H9 (cell line): ENCODE data around the gene CAGE1. TPM values are rescaled to one million over a fixed set of nuclear protein-coding genes. Genes with fewer than 3 reads are reported as not detected.

Experiments
- DNase-seq: peaks from one replicate; pipeline ENCODE4 v3.0.0-alpha.2; 2017
- H2AFZ ChIP-seq: one replicate; pipeline ENCODE4 v1.6.1; 2013; ENCODE audit warnings: mild to moderate bottlenecking, low read length, control low read depth, moderate library complexity
- H2AK5ac ChIP-seq: 2 replicates; pipeline ENCODE4 v1.6.1; 2013; ENCODE audit warnings: low read length, control low read depth, mixed read lengths; ENCODE audit not compliant: insufficient read length
- H2BK120ac ChIP-seq: one replicate; pipeline ENCODE4 v1.6.1; 2013; ENCODE audit warnings: low read depth, mild to moderate bottlenecking, low read length, control low read depth, inconsistent platforms; ENCODE audit not compliant: poor library complexity, severe bottlenecking
- H2BK12ac ChIP-seq: 2 replicates; pipeline ENCODE4 v1.6.1; 2013; ENCODE audit warnings: low read length, control low read depth, mixed read lengths, low read depth; ENCODE audit not compliant: insufficient read length
- H2BK15ac ChIP-seq: 2 replicates; pipeline ENCODE4 v1.6.1; 2013; ENCODE audit warnings: low read depth, low read length, control low read depth
- H2BK20ac ChIP-seq: one replicate; pipeline ENCODE4 v1.6.1; 2013; ENCODE audit warnings: low read depth, mild to moderate bottlenecking, low read length, control low read depth, inconsistent platforms; ENCODE audit not compliant: poor library complexity, severe bottlenecking
- H2BK5ac ChIP-seq: 2 replicates; pipeline ENCODE4 v1.6.1; 2013; ENCODE audit warnings: low read length, control low read depth, mixed read lengths; ENCODE audit not compliant: insufficient read length
- H3K14ac ChIP-seq: 2 replicates; pipeline ENCODE4 v1.6.1; 2013; ENCODE audit warnings: low read length, control low read depth; ENCODE audit not compliant: insufficient read depth
- H3K18ac ChIP-seq: 2 replicates; pipeline ENCODE4 v1.6.1; 2013; ENCODE audit warnings: low read depth, mild to moderate bottlenecking, mixed read lengths, low read length, control low read depth; ENCODE audit not compliant: insufficient read length
- H3K23ac ChIP-seq: 2 replicates; pipeline ENCODE4 v1.6.1; 2013; ENCODE audit warnings: low read length, control low read depth, mixed read lengths, low read depth; ENCODE audit not compliant: insufficient read length
- H3K23me2 ChIP-seq: 2 replicates; pipeline ENCODE4 v1.6.1; 2013; ENCODE audit warnings: low read depth, mild to moderate bottlenecking, mixed read lengths, low read length, control low read depth; ENCODE audit not compliant: insufficient read length, poor library complexity, severe bottlenecking
- H3K27ac ChIP-seq: 2 replicates; pipeline ENCODE4 v1.5.1; 2013; ENCODE audit warnings: low read length, control low read depth, mixed read lengths, low read depth; ENCODE audit not compliant: insufficient read length
- H3K27me3 ChIP-seq: 2 replicates; pipeline ENCODE4 v1.6.1; 2013; ENCODE audit warnings: low read length, control low read depth, inconsistent platforms; ENCODE audit not compliant: insufficient read depth
- H3K4ac ChIP-seq: 2 replicates; pipeline ENCODE4 v1.6.1; 2013; ENCODE audit warnings: low read depth, mild to moderate bottlenecking, control low read depth, inconsistent platforms, low read length, moderate library complexity
- H3K4me1 ChIP-seq: 2 replicates; pipeline ENCODE4 v1.6.1; 2013; ENCODE audit warnings: low read length, control low read depth, inconsistent platforms; ENCODE audit not compliant: insufficient read depth
- H3K4me2 ChIP-seq: 2 replicates; pipeline ENCODE4 v1.6.1; 2013; ENCODE audit warnings: low read length, control low read depth, mixed read lengths; ENCODE audit not compliant: insufficient read length, insufficient read depth
- H3K56ac ChIP-seq: 2 replicates; pipeline ENCODE4 v1.6.1; 2013; ENCODE audit warnings: low read depth, mild to moderate bottlenecking, mixed read lengths, low read length, control low read depth; ENCODE audit not compliant: insufficient read length
- H3K79me1 ChIP-seq: 2 replicates; pipeline ENCODE4 v1.6.1; 2013; ENCODE audit warnings: low read depth, mild to moderate bottlenecking, moderate library complexity, low read length, control low read depth, inconsistent platforms; ENCODE audit not compliant: insufficient read depth, poor library complexity, severe bottlenecking
- H3K79me2 ChIP-seq: 2 replicates; pipeline ENCODE4 v1.6.1; 2013; ENCODE audit warnings: low read length, control low read depth, inconsistent platforms; ENCODE audit not compliant: insufficient read depth
- H3K9ac ChIP-seq: 2 replicates; pipeline ENCODE4 v1.6.1; 2013; ENCODE audit warnings: low read length, control low read depth, mixed read lengths; ENCODE audit not compliant: insufficient read length; ENCODE audit errors: extremely low read depth
- H3K9me3 ChIP-seq: one replicate; pipeline ENCODE4 v1.6.1; 2013; ENCODE audit warnings: low read depth, low read length, inconsistent platforms; ENCODE audit not compliant: control insufficient read depth
- H3T11ph ChIP-seq: one replicate; pipeline ENCODE4 v1.6.1; 2013; ENCODE audit warnings: mild to moderate bottlenecking, low read length, control low read depth, inconsistent platforms
- H4K20me1 ChIP-seq: one replicate; pipeline ENCODE4 v1.6.1; 2013; ENCODE audit not compliant: control insufficient read depth, insufficient read length, insufficient read depth
- H4K5ac ChIP-seq: 2 replicates; pipeline ENCODE4 v1.6.1; 2013; ENCODE audit warnings: low read depth, mild to moderate bottlenecking, mixed read lengths, low read length, control low read depth; ENCODE audit not compliant: insufficient read length
- H4K8ac ChIP-seq: replicated peaks from 2 replicates; pipeline ENCODE4 v1.6.1; 2013; ENCODE audit warnings: low read length, control low read depth, mixed read lengths, low read depth; ENCODE audit not compliant: insufficient read length
- H4K91ac ChIP-seq: 2 replicates; pipeline ENCODE4 v1.6.1; 2013; ENCODE audit warnings: low read depth, mild to moderate bottlenecking, moderate library complexity, mixed read lengths, low read length, control low read depth; ENCODE audit not compliant: insufficient read length
- H3K27ac Mint-ChIP-seq, 3 experiments: 2 replicates in 2 of 3; 3 replicates in 1 of 3; pipeline ENCODE4 v1.8.0; 2020 to 2021; ENCODE audit warnings: mixed read lengths in 3 of 3, mild to moderate bottlenecking in 1 of 3, moderate library complexity in 1 of 3
- H3K27me3 Mint-ChIP-seq: 2 replicates; pipeline ENCODE4 v1.8.0; 2021; ENCODE audit warnings: low read depth, mild to moderate bottlenecking, moderate library complexity, mixed read lengths
- H3K36me3 Mint-ChIP-seq, 3 experiments: 2 replicates in 2 of 3; 3 replicates in 1 of 3; pipeline ENCODE4 v1.8.0; 2020 to 2021; ENCODE audit warnings: low read depth in 3 of 3, mixed read lengths in 3 of 3; ENCODE audit not compliant: insufficient read depth in 1 of 3
- H3K4me1 Mint-ChIP-seq, 2 experiments: 2 replicates each; pipeline ENCODE4 v1.8.0; 2020; ENCODE audit warnings: mixed read lengths in 2 of 2
- H3K4me3 Mint-ChIP-seq, 2 experiments: 2 replicates in 1 of 2; 3 replicates in 1 of 2; pipeline ENCODE4 v1.8.0; 2020 to 2021; ENCODE audit warnings: mild to moderate bottlenecking in 2 of 2, mixed read lengths in 2 of 2, moderate library complexity in 1 of 2
- H3K9me3 Mint-ChIP-seq, 2 experiments: 2 replicates in 1 of 2; 3 replicates in 1 of 2; pipeline ENCODE4 v1.8.0; 2020; ENCODE audit warnings: mild to moderate bottlenecking in 2 of 2, mixed read lengths in 2 of 2, moderate library complexity in 1 of 2
- WGBS: extraction: QIAGEN DNeasy Blood & Tissue Kit; methylation state at CpG from one replicate; pipeline ENCODE4 v1.1.7; 2013; ENCODE audit warnings: missing lambda C conversion rate, low lambda C conversion rate, mixed read lengths; ENCODE audit not compliant: insufficient read length; ENCODE audit errors: extremely low coverage; 5-methylcytosine and 5-hydroxymethylcytosine counted together
- long read RNA-seq: library from polyadenylated mRNA; unstranded; transcript quantifications from one replicate; pipeline ENCODE4 v2.0.0, GENCODE V29; 2020
- total RNA-seq: library from RNA; stranded (reverse); gene quantifications from 2 replicates; pipeline ENCODE4 v1.2.1, GENCODE V29; 2021
- TF ChIP-seq, protein P1 (sequence below): fragments of 200-600 bp; sonication (generic); conservative IDR thresholded peaks from 3 replicates; pipeline ENCODE4 v1.8.0; 2021; ENCODE audit warnings: antibody characterized with exemption, mild to moderate bottlenecking

The CAGE1 gene
- total RNA-seq = 0.28 TPM in 1 of 2 replicates, not detected in the other
- long read RNA-seq = 0 reads

DNA sequence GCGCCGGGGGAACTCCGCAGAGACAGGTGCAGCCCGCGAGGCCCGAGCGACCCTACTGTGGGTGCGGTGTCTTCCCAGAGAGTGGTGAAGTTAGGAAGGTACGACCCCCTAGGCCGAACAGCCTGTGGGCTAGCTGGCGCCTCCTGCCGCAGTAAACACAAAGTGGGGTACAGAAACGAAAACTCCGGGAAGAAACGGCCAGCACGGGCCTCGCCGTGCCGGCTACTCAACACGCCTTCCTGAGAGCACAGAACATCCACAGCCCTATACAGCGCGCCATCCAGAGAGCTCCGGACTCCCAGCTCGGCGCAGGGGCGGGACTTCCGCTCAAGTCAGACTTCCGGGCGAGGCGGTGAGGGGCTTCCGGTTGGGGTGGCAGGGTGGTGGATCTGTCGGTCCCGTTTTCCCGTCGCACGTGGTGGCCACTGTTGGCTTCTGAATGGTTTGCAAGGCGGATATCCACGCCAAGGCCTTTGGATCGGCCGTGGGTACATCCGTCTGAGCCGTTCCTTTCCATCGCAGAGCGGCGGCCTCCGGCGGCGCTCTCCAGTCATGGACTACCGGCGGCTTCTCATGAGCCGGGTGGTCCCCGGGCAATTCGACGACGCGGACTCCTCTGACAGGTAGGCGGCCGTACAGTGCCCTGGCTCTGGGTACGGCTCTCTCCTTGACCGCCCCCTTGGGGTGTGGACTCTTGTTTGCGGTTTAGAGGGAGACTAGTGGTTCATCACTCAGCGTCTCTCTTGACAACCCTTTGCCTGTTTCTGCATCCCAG, at the start of gene CAGE1, which contains the start of gene RIOK1:
Gene CAGE1 (minus strand): TSS at position 292 of the 775 bp plus-strand sequence. CDS start 2,569 bp downstream, outside the sequence.
Gene RIOK1 (plus strand): TSS at position 358 of the 775 bp plus-strand sequence. CDS start 195 bp downstream, at position 553.
- H3K4me3 Mint-ChIP-seq = peak within 1 kb of the TSS; percentile 90 to 92
- no peaks in the 10 kb centered on the region; the same call in 1 of the 2 replicates for H3K4me1 ChIP-seq

More for the DNA sequence above, at the start of gene CAGE1, which contains the start of gene RIOK1:
- Histone ChIP-seq H3K27me3 (no peaks in the 10 kb centered on the region), H2BK5ac (no peak within 1 kb of the TSS), H2BK20ac (no peak within 1 kb of the TSS), H3K23ac (no peak within 1 kb of the TSS), H3K79me2 (peaks cover 12% of the 10 kb centered on the region; the same call in 1 of the 2 replicates), H4K5ac (no peak within 1 kb of the TSS), H3K4me2 (peak within 1 kb of the TSS; percentile 89), H2AK5ac (no peak within 1 kb of the TSS), H3K27ac (peak within 1 kb of the TSS; percentile 3), H3K14ac (peak within 1 kb of the TSS; percentile 44), H2BK15ac (no peak within 1 kb of the TSS), H4K20me1 (no peaks in the 10 kb centered on the region), H2AFZ (no peak within 1 kb of the TSS), H3K23me2 (peaks cover 13% of the 10 kb centered on the region), H3K9me3 (no peaks in the 10 kb centered on the region), H3K56ac (no peak within 1 kb of the TSS), H3K4ac (no peak within 1 kb of the TSS), H4K91ac (no peak within 1 kb of the TSS), H3K9ac (peak within 1 kb of the TSS; percentile 56), H3K18ac (peak within 1 kb of the TSS; percentile 37), H2BK12ac (no peak within 1 kb of the TSS), H2BK120ac (no peak within 1 kb of the TSS), H3T11ph (no peak within 1 kb of the TSS), H3K79me1 (peaks cover 2% of the 10 kb centered on the region), H4K8ac (no peak within 1 kb of the TSS)
- no peaks in the 10 kb centered on the region for H3K27me3 Mint-ChIP-seq
- H3K9me3 Mint-ChIP-seq = no peaks in the 10 kb centered on the region
- TF ChIP-seq, protein P1, sequence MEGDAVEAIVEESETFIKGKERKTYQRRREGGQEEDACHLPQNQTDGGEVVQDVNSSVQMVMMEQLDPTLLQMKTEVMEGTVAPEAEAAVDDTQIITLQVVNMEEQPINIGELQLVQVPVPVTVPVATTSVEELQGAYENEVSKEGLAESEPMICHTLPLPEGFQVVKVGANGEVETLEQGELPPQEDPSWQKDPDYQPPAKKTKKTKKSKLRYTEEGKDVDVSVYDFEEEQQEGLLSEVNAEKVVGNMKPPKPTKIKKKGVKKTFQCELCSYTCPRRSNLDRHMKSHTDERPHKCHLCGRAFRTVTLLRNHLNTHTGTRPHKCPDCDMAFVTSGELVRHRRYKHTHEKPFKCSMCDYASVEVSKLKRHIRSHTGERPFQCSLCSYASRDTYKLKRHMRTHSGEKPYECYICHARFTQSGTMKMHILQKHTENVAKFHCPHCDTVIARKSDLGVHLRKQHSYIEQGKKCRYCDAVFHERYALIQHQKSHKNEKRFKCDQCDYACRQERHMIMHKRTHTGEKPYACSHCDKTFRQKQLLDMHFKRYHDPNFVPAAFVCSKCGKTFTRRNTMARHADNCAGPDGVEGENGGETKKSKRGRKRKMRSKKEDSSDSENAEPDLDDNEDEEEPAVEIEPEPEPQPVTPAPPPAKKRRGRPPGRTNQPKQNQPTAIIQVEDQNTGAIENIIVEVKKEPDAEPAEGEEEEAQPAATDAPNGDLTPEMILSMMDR = peak; percentile 51
- peak within 1 kb of the TSS; percentile 96 to 98 (median 96) for H3K27ac Mint-ChIP-seq
- H3K4me1 Mint-ChIP-seq = peaks cover 21 to 28% of the 10 kb centered on the region in 2 experiments
- no CpG with 5 or more reads among the region's 62 CpGs for whole genome bisulfite sequencing
- H3K36me3 Mint-ChIP-seq = peaks cover 2 to 20% (median 16%) of the 10 kb centered on the region in 3 experiments; a peak in 5 of 7 replicates
- DNase-seq = peak; percentile 96
